ENCODE results near the gene RESF1.

DNA sequence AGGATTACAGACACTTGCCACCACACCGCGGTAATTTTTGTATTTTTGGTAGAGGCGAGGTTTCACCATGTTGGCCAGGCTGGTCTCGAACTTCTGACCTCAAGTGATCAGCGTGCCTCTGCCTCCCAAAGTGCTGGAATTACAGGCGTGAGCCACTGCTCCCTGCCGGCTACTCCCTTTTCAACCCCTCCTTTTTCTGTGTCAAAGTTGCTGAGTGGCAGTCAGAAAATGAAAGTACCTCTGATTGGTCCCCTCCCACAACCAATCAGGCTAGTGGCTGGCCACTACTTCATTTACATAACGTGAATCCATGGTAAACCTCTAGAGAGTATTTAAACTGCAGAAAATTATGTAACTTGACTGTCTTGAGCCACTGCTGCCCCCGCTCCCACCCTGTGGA is 5.9 kb downstream of the RESF1 start:
- TF ChIP-seq POLR2A (IDR thresholded peaks at IDR 0.05), result no peak
- TF ChIP-seq, protein P1, sequence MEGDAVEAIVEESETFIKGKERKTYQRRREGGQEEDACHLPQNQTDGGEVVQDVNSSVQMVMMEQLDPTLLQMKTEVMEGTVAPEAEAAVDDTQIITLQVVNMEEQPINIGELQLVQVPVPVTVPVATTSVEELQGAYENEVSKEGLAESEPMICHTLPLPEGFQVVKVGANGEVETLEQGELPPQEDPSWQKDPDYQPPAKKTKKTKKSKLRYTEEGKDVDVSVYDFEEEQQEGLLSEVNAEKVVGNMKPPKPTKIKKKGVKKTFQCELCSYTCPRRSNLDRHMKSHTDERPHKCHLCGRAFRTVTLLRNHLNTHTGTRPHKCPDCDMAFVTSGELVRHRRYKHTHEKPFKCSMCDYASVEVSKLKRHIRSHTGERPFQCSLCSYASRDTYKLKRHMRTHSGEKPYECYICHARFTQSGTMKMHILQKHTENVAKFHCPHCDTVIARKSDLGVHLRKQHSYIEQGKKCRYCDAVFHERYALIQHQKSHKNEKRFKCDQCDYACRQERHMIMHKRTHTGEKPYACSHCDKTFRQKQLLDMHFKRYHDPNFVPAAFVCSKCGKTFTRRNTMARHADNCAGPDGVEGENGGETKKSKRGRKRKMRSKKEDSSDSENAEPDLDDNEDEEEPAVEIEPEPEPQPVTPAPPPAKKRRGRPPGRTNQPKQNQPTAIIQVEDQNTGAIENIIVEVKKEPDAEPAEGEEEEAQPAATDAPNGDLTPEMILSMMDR (IDR thresholded peaks at IDR 0.05 in 4 of 5, conservative IDR thresholded peaks at IDR 0.05 in 1 of 5), result no peak
